GM21737 (cell line): Measurements from ENCODE around the gene LRRC40.
"Not testable (repeated sequence)": the region's sequence is repeated elsewhere in the genome, so short reads cannot be mapped to it uniquely, and the experiment has no call there.

Experiments
- ATAC-seq: cut with Tn5 transposase; IDR thresholded peaks from one replicate; pipeline ENCODE4 v1.9.1; 2021; ENCODE audit warnings: mild to moderate bottlenecking, moderate library complexity; ENCODE audit not compliant: unreplicated experiment

The LRRC40 gene

GRCh38 chr1:70204139-70204538 lies 1.2 kb downstream of the LRRC40 start:
- ATAC-seq: no peak

DNA sequence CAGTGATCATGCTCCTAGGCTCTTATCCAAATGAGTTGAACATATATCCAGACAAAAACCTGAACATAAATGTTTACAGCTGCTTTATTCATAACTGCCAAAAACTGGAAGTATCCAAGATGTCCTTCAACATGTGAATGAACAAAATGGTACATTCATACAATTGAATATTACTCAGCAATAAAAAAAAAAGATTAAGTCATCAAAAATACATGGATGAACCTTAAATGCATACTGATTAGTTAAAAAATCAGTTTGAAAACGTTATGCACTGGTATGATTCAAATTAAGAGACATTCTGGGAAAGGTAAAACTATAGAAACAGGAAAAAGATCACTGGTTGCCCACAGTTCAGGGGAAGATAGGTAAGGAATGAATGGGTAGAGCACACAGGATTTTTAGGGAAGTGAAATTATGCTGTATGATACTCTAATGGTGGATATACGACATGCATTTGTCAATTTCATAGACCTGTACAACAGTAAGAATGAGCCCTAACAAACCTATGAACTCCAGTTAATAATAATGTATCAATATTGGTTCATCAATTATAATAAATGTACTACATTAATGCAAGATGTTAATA lies 3.1 kb downstream of the LRRC40 start:
- no peak for ATAC-seq

GRCh38 chr1:70200065-70200464 lies 5.3 kb downstream of the LRRC40 start:
- no peak for ATAC-seq

- no peak for ATAC-seq
These were observed 9.0 kb downstream of the LRRC40 start for GRCh38 chr1:70196333-70196732.

- ATAC-seq: peak; percentile 84
These were observed 10.0 kb downstream of the LRRC40 start for GRCh38 chr1:70195342-70195741.

DNA sequence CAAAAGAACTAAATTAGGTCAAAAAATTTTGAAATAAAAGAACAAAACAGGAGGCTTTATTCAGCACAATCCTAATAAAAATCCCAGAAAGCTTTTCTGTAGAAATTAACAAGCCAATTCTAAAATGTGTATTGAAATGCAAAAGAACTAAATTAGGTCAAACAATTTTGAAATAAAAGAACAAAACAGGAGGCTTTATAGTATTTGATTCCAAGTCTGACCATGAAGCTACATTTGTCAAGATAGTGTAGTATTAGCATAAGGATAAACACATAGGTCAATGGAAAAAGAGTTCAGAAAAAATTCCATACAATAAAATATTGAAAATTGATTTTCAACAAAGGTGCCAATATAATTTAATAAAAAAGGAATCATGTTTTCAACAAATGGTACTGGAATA lies 10.8 kb downstream of the LRRC40 start:
- no peak for ATAC-seq

- ATAC-seq: not testable (repeated sequence)
These were observed 12.9 kb downstream of the LRRC40 start for GRCh38 chr1:70192446-70192845.

GRCh38 chr1:70190180-70190579 lies 15.2 kb downstream of the LRRC40 start:
- no peak for ATAC-seq

DNA sequence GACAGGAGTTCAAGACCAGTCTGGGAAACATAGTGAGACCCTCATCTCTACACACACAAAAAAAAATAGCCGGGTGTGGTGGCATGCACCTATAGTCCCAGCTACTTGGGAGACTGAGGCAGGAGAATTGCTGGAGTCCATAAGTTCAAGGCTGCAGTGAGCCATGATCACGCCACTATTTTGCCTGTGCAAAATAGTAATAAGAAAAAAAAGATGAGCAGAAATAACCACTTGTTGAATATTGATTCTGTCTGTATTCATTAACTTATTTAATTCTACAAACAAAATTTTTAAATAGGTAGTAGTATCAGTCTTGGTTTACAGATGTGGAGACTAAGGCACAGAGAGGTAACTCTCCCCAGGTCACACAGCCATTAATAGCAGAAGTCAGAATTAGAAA lies 16.9 kb downstream of the LRRC40 start:
- ATAC-seq: no peak

DNA sequence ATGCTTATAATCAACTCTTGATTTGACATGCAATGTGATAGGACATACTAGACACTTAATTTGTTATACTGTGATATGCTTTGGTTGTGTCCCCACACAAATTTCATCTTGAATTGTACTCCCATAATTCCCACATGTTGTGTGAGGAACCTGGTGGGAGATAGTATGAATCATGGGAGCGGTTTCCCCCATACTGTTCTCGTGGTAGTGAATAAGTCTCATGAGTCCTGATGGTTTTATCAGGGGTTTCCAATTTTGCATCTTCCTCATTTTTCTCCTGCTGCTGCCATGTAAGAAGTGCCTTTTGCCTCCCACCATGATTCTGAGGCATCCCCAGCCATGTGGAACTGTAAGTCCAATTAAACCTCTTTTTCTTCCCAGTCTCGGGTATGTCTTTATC lies 20.2 kb downstream of the LRRC40 start:
- not testable (repeated sequence) for ATAC-seq

DNA sequence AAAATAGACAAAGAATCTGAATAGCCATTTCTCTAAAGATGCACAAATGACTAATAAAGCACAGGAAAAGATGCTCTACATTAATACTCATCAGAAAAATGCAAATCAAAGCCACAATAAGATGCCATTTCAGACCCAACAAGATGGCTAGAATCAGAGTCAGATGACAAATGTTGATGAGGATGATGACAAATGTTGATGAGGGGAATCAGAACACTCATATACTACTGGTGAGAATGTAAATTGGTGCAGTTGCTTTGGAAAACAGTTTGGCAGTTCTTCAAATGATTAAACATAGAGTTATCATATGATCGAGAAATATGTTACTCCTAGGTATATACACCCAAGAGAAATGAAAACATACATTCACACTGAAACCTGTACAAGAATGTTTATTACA lies 33.9 kb downstream of the LRRC40 start:
- no peak for ATAC-seq

GRCh38 chr1:70169018-70169839 lies 36.1 kb downstream of the LRRC40 start:
- no peak for ATAC-seq

GRCh38 chr1:70168283-70168682 lies 37.1 kb downstream of the LRRC40 start:
- no peak for ATAC-seq

DNA sequence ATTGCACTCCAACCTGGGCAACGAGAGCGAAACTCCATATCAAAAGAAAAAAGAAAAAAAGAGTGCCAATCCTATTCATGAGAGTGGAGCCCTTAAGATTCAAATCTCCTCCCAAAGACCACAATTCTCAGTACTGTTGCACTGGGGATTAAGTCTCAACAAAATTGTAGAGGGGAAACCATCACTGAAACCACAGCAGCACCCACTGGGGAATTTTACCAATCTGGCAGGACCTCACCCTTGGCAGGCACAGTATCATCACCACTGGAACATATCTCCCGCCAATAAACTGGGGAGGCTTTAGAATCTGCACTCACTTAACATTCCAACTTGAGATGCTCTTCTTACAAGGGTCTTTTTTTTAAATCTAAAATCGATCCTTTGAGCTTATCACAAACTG lies 41.0 kb downstream of the LRRC40 start:
- ATAC-seq: no peak

- ATAC-seq: no peak
These were observed 48.8 kb downstream of the LRRC40 start for GRCh38 chr1:70156529-70157120.

DNA sequence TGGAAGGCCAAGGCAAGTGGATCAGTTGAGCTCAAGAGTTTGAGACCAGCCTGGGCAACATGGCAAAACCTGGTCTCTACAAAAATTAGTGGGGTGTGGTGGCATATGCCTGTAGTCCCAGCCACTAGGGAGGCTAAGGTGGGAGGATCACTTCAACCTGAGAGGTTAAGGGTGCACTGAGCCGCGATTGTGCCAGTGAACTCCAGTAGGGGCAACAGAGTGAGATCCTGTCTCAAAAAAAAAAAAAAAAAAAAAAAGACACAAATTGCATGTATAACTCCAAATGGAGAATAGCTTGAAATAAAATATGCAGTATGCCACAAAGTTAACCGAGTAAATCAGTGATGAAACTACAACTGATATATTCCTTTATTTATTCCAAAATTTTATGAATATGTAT lies 51.6 kb downstream of the LRRC40 start:
- ATAC-seq: no peak

DNA sequence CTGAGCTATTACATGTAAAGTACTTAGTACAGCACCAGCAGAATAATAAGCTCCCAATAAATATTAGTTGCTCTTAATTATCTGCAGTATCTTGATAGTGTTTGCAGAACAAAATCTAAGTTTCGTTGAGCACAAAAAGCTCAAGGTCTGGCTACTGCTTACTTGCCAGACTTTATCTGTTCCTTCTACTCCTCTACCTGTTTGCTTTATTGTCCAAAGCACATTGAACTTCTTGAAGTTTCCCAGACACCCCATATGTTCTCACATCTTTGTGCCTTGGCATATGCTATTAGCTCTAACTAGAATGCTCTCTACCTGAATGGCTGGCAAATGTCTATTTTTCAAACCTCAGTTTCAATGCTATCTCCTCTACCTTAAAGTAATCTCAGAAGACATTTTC lies 54.9 kb downstream of the LRRC40 start:
- no peak for ATAC-seq

DNA sequence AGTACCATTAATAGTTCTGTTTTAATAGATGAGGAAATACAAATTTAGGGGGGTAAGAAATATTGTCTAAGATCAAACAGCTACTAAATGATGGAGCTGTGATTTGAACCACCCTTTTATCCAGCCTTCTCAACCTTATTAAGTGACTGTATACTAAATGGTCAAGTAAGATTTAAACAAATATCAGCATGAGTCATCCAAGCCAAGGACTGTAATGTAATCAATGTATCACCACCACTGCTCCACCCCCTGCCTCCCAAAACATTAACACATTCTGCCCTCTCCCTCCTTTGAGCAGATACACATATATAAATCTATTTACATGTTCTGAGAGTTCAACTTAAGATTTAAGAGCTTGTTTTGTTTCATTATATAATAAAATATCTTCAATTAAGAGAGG lies 58.9 kb downstream of the LRRC40 start:
- ATAC-seq: no peak

DNA sequence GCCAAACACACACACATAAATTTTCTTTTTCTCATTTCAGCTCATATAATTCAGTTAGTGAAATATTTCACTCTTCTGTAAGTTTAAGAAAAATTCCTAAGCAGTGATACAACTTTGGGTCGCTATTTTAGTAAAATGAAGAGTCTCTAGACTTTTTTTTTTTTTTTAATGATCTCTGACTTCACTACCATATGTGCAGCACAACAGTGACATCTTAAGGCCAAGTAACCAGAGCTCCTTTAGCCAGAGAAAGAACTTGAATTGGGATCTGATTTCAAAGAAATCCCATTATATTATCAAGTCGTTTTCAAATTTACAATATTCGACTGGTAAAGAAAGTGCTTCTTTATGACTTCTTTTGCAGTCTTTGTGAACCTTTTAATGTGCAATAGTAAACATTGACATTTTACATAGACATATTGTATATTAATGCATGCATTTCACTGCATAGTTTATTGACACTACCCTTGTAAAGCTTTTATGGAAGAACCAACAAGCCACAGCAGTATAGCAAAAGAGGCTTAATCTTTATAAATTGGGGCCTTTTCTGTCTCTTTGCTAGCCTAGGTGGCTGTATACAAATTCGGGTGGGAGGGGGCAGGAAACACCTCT lies 62.2 kb downstream of the LRRC40 start:
- ATAC-seq: no peak

DNA sequence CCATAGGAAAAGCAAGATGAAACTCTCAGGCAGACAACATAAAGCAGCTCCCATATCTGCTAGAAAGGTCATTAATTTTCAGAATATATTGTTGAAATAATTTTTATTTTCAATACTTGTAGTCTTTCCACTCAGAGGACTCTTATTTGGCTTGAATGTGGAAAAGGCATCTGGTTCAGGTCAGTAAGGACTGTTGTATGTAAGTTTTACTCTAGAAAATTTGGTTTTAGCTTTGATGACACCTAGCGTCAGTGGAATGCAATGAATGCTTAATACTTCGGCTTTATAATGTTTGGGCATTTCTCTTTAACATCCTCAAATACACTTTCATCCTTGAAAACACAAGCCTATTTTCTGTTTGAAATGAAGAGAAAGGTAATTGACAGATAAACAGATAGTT lies 63.3 kb downstream of the LRRC40 start:
- ATAC-seq: no peak

DNA sequence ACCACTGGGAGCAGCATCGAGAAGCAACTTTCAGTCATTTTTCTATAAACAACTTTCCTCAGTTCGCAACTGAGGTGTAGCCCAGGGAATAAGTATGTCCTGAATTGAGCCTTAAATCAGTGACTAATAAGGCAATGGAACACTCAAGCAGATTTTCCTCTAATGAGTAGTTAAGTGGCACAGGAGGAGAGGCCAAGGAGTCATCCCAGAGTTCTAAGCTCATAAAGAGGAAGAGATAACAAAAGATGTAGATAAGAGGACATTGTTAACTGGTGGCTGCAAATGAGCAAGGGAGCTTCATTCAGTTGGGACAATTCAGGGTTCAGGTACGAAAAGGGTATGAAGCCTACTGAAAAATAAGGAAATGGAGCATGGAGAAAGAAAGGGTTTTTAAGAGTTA lies 64.5 kb downstream of the LRRC40 start:
- ATAC-seq: no peak

DNA sequence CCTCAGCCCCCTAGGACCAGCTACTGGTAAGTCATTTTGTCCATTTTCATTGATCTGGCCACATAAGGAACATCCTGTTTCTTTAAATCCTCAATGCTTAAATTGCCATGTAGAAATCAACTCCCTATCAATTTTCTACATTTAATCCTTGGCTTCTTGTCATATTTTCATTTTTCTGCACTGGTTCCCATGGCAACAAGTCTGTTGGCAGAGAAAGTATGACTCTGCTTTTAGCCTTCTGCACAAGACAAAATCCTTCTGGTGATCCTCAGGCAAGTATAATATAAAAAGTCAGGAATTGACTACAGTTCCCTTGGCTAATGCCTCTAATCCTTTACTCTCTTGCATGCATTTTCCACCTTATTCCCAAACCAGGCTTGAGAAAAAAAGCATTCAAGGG lies 65.0 kb downstream of the LRRC40 start:
- no peak for ATAC-seq
